HG02678 (cell line): ENCODE results near the gene C12orf57.

Experiments
- ATAC-seq: cut with Tn5 transposase; IDR thresholded peaks from one replicate; pipeline ENCODE4 v1.9.1; 2021; ENCODE audit warnings: mild to moderate bottlenecking, moderate library complexity; ENCODE audit not compliant: unreplicated experiment

Gene C12orf57

GRCh38 chr12:6987956-6988553 lies 44.2 kb downstream of the C12orf57 start:
- no peak for ATAC-seq
